NCI-H2081 treated with DMSO at 0.1 percent for 48 hours (cell line): ENCODE results near the gene NASP.
A peak's percentile ranks its signal among the peaks of the same experiment; 100 is the strongest.
"Not testable (repeated sequence)": the region's sequence is repeated elsewhere in the genome, so short reads cannot be mapped to it uniquely, and the experiment has no call there.

Experiments used
- DNase-seq: peaks from one replicate; lab custom pipeline; 2025; lab: John Stamatoyannopoulos, UW

Gene NASP

DNA sequence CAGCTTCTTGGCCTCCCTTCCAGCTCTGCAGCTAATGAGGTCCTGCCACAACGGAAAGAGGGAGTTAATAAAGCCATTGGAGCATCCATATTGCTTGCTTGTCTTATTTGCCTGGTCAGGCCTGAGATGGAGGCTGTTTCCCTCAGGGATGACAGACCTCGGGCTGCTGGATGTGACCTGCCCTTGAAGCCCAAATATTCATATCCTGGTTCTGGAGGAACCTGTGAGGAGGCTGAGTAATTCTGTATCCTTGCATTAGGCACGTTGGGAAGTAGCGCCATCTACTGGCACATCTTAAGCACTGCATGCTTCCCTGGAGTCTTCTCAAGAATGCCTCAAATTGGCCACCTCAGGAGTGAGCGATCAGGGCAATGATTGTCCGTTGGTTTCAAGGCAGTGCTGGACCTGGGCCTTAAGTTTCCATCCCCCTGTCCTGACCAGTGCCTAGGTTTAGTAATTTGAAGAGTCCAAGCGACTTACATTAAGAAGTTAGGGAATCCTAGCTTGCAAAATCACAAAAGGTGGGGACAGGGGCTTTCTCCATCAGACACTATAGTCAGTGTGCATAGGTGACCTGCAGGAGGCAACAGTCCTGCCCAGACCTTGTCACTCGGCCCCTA lies 13.8 kb upstream of the NASP start:
- peak; percentile 54 for DNase-seq

DNA sequence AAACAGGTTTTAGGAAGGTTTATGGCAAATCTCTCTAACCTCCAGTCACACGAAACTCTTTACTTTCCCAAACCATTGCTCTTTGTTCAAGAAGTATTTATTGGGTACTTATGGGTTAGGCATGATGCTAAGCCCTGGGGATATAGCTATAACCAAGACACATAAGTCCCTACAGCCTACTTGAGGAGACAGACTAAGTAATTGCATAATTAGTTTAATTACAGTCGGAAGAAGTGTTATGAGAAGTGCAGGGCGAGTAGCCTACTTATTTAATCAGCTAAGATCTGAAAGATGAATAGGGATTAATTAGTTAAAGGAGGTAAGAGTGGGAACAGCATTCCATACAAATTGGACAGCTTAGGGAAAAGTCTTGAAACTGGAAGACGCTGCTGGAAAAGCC lies 13.2 kb upstream of the NASP start:
- no peak for DNase-seq

DNA sequence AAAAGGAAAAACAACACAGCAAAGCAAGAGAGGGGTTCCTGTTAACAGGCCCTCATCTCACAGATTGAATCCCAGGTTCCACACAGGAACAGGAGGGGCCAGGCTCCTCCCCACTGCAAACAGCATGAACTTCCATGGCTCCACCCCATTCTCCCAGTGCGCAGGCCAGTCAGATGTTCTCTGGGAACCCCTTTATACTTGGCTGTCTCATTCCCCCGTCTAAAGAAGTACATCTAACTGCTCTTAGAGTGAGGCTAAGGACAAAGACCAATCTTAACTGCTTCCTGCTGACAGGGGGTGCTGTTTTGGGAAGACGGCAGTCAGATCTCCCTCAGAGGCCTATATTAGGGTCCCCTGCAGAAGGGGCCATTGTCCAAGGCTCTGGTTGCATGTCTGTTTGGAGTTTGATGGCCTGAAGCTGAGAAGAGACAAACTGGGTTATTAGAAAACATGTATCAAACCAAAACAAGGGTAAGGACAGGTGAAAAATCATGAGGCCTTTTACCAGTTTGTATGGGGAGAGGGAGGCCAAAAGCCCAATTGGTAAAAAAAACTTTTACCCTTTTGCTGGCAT lies 10.5 kb upstream of the NASP start:
- DNase-seq, result no peak

DNA sequence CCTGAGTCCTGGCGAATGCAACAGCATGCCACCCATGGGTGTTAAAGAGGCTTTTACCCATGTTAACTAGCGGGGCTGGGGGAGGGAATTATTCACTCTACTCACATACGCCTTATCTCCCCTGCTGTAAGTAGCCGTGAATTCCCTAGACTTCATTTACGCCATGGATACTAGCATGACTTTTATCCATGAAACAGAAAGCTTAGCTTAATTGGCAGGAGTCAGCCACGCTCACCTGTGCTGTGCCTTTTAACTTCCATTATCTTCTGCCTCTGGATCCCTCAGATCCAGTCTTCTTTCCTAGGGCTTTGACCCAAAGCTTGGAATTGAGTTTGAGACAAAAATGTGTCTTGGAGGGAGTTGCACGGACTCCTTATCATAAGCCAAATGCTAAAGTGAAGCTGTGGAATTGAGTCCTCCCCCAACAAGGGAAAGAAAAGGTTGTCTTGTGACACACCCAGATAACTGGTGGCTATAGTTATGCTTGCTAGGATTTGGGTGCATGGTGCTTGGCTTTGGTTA lies 9.7 kb upstream of the NASP start:
- DNase-seq, result no peak

DNA sequence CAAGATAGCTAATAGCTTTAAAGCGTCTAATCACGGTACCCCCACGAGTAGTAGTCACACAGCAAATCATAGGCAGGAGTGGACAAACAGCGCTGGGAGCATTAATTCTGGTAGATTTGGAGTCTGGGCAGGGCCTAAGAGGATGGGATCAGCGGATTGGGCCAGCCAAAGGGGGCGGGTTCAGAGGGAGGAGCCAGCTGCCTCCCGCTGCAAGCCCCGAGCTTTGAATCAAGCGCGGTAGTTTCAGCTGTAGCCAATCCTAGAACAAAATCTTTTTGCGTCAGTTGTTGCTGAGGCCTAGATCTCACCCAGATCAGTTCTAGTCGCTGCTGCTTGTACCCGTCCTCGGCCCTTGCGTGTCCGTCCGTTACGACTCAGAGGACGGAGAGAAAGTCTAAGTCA lies 576 bp upstream of the NASP start:
- peak; percentile 99 for DNase-seq

DNA sequence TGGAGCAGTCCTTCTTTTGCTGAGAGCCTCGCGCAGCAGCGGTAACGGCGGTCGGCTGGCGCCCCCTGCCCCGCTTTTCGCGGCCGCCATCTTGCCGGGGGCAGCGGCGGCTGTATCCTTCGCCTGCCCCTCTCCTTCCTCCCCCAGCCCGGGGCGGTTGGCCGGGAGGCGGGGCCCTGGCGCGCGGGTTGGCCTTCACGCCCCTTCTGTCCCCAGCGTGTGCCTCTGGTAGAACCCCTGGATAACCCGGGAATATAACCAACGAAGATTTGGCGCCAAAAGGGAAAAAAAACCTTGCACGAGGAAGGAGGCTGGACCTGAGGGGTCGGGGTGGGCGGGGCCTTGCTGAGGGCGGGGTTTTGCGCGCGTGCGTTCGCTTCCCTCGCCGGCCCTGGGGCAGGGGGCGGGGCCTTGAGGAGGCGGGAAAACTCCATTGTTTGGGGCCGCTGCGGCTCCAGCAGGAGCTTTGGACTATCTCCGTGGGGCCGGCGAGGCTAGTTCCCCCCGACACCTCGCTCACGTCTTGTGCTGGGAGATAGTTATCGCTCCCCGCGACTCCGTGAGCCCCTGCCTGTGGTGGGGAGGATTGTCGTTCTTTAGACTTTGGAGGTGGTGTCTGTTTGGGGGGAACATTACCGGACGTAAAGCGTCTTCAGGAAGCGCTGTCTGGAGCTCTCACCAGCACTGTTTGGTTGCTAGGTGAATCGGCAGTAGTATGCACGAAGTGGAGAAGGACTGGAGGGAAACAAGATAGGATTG lies 689 bp downstream of the NASP start:
- DNase-seq, result peak; percentile 91

DNA sequence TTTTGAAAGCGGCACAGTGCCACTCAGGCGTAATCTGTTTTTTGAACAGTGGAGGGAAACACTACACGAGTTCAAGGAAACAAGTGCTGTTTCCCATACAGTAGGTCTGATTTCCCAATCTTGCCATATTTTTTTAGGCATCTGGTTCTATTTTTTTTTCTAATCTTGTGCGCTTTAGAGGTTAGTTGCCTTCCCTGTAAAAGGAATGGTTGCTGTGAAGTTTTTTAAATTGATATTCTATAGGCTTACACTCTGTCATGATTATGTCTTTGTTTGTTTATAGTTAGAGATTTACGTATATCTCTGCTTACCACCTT lies 1.2 kb downstream of the NASP start:
- no peak for DNase-seq

DNA sequence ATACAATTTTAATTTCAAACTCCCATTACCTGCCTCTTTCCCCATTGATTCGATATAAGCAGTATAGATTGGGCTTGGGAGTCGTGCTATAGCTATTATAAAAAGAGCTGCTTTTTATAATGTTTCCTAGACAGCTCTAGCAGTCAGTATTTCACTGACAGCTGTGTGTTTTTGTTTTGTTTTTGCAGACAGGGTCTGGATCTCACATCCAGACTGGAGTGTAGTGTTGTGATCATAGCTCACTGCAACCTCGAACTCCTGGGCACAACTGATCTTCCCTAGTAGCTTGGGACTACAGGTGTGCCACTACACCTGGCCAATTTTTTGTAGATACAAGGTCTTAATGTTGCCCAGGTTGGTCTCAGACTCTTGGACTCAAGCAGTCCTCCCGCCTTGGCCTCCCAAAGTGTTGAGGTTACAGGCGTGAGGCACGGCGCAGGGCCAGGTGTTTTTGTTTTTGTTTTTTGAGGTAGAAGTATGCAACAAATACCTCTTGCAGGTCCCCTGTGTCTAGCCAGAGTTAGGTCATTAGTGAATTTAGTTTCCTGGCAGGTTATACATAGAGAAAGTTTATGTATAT lies 1.7 kb downstream of the NASP start:
- DNase-seq, result no peak

DNA sequence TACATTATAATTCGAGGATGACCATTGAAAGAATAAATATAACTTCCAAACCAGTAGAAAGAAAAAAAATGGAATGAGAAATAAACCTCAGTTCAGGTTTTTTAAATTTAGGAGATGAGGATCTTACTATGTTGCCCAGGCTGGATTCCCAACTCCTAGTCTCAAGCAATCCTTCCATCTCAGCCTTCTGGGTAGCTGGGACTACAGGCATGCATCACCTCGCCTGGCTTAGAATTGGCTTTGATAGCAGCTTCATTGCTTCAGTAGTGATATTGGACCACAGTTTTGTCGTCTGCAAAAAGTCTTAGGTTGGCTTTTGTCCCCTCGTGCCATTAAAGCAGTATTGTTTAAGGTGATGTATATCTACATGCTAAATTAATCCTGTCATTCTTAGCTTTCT lies 2.9 kb downstream of the NASP start:
- no peak for DNase-seq

DNA sequence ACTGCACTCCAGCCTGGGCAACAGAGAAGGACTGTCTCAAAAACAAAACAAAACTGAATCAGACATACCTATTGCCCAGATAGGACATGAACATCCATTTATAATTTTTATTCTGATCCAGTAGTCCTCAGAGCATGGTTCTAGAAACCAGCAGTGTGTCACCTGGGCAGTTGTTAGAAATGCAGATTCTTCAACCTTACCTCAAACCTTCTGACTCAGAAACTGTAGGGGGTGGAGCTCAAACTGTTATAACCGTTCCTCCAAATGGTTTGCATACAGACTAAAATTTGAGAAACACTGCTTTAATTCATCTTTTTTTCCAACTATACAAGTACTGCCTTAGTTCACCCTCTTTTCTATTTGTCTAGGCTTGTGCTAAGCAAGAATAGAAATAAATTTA lies 6.0 kb downstream of the NASP start:
- no peak for DNase-seq

DNA sequence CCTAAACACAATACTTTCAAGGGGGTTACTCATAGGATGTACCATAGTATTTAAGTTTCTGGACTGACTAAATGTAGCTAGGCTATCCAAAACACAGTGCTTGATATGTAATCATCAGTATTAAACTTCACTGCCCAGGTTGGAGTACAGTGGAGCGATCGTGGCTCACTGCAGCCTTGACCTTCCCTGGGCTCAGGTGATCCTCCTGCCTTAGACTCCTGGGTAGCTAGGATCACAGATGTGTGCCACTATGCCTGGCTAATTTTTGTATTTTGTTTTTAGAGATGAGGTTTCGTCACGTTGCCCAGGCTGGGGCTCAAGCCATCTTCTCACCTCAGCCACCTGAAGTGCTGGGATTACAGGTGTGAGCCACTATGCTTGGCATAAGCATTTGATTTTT lies 10.6 kb downstream of the NASP start:
- DNase-seq, result no peak

DNA sequence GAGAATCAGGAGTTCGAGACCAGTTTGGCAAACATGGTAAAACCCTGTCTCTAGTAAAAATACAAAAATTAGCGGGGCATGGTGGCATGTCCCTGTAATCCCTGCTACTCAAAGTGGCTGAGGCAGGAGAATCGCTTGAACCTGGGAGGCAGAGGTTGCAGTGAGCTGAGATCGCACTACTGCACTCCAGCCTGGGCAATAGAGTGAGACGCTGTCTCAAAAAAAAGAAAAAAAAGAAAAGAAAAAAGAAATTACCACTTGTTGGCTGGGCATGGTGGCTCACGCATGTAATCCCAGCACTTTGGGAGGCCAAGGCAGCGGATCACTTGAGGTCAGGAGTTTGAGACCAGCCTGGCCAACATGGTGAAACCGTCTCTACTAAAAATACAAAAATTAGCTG lies 12.9 kb downstream of the NASP start:
- not testable (repeated sequence) for DNase-seq

DNA sequence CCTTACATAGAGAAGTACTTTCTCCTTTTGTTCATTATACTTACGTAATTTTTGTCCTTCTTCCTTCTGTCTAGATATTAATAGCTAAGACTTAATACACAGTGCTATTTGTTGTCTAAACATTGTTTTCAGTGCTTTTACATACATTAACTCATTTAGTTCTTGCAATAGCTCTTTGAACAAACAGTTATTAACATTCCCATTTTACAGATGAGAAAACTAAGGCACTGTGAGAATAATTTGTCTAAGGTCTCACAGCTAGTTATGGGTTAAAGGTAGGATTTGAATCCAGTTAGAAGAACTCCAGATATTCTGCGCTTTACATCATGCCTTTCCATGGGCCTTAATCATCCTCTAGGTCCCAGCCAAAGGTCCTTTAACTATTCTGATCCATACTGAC lies 20.4 kb downstream of the NASP start:
- no peak for DNase-seq

DNA sequence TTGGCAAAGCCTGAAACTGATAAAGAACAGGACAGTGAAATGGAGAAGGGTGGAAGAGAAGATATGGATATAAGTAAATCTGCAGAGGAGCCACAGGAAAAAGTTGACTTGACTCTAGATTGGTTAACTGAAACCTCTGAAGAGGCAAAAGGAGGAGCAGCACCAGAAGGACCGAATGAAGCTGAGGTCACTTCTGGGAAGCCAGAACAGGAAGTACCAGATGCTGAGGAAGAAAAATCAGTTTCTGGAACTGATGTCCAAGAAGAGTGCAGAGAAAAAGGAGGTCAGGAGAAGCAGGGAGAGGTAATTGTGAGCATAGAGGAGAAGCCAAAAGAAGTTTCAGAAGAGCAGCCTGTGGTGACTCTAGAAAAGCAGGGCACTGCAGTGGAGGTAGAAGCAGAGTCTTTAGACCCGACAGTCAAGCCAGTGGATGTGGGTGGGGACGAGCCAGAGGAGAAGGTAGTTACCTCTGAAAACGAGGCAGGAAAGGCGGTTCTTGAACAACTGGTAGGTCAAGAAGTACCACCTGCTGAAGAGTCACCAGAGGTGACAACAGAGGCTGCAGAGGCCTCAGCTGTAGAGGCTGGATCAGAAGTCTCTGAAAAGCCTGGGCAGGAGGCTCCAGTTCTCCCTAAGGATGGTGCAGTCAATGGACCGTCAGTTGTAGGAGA lies 23.7 kb downstream of the NASP start:
- no peak for DNase-seq

DNA sequence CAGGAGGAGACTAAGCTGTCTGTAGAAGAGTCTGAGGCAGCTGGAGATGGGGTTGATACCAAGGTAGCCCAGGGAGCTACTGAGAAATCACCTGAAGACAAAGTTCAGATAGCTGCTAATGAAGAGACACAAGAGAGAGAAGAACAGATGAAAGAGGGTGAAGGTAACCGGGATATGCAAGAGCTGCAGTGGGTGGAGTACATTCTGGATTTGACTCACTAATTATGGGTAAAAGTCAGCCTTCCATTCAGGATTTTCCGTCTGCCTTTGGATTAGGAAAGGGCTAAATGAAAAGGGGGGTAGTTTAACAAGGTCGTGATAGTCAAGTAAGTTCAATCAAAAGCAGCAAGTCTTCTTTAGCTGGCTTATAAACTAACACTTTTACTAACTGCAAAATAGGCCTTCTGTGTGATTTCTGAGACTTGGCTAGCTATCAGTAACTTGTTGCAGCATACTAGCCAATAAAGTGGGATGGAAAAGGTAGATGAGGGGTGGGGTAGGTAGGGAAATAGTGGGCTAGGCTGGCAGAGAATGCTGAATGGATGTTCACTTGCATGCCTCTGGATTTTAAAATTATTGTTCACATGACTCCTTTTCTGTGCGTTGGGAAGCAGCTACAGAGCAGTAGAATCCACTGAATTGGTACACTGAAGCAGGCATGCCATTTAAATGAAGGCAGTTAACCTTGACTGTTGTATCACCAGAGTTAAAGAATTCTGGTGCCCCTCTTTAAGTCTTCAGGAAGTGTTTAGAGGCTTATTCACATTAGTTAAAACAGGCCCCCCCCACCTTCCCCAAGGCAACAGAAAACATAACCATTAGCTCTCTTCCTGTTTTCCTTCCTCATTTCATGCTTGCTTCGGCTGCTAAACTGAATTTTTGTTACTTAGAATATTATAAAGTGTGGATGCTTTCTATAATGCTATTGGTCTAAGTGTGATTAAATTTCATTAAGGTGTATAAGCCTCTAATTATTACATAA lies 24.6 kb downstream of the NASP start:
- DNase-seq, result no peak

DNA sequence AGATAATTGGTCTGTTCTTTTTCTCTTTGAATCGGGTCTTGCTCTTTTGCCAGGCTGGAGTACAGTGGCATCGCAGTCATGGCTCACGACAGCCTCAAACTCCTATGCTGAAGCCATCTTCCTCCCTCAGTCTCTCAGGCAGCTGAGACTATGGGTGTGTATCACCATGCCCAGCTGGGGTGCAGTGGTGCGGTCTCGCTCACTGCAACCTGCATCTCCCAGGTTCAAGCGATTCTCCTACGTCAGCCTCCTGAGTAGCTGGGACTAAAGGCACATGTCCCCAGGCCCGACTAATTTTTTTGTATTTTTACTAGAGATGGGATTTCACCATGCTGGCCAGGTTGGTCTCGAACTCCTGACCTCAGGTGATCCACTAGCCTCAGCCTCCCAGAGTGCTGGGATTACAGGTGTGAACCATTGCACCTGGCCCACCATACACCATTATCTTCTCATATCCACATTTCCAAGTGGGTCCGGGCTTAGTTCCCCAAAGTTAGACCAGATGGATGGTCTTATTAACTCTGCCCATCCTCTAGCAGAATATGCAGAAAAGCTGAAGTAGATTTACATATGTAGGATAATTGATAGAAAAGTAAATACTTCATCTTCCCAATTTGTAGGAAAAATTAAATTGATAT lies 26.9 kb downstream of the NASP start:
- no peak for DNase-seq

DNA sequence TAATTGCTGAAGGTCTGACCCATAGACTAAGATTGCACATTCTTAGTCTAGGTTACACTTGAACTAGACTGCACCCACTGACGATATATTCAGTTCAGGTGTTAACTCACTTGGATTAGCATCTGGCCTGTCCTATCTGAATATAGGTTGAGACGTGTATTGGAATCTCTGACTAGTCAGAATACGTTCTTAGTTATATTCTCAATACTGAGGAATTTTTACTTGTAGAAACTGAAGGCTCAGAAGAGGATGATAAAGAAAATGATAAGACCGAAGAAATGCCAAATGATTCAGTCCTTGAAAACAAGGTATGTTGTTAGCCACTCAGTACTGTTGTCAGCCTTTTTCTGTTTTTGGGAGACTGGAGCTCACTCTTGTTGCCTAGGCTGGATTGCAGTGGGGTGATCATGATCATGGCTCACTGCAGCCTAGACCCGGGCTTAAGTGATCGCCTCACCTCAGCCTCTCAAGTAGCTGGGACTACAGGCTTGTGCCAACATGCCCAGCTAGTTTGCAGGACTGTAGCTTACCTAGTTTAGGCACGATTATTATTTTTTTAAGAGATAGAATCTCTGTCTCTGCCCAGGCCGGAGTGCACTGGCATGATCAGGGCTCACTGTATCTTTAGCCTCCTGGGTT lies 29.2 kb downstream of the NASP start:
- no peak for DNase-seq

DNA sequence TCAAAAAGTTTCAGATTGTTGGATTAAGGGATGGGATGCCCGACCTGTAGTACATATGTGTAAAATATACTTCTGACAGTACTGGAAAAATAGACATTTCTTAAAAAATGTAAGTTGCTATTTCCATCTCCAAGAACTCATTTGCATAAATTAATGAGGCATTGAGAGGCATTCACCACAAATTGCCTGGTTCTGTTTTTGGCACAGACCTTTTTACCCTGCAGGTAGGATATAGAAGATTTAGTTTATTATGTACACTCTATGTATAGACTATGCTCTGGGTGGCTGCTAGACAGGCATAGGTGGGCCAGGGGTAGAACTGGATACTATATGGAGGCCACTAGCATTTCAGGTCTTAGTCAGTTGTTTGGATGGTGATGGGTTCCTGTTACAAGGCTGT lies 32.0 kb downstream of the NASP start:
- DNase-seq, result no peak

DNA sequence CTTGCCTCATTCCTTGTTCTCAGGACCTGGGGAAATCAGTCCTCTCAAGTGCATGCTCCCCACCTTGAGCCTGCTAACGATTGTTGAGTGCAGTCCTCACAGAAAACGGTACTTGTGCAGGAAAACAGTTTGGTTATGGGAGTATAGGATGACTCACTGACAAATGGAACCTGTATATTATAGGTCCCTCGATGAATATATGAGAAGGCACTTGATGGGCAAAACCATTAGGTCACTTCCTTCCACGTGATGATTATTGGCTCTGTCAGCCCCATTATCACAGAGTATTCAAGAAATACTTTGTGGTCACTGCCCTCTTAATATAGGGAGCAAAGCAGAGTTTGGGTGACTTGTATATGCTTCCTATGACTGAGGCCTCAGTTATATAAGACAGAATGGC lies 33.8 kb downstream of the NASP start:
- DNase-seq, result no peak

DNA sequence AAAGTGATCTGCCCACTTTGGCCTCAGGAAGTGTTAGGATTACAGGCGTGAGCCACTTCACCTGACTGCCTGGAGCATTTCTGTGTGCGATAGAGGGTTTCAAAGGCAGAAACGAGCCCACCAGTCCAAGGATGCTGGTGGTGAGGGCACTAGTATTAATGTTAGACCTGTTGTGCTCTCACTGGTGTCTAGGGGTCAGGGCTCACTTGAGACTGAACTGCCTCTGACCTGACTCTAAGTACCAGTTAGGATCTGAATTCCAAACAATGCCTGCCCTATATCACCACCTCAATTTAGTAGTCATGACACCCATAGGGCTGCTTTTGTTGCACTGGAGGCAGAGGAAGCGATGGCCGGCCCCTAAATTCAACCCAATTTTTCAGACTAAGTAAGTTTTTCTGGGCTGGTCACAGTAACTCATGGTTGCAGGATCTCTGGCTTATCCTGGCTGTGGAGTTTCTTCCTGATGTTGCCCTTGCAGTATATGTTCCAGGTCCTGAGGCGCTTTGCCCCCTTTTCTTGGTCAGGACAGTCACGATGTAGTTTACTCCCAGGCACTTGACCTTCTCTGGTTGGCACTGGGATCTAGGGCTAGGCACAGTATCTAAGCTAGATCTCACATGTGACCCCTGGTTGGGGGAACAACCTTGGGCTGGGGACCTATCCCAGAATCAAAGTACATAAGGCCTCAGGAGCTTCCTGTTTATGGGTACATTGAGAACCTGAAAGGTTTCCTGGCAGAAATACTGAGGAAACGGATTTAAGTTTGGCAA lies 35.5 kb downstream of the NASP start:
- no peak for DNase-seq
